Neuronal stem cell (in vitro differentiated cells): ENCODE data around the gene CNTN2.

Experiments
- DNase-seq: peaks from one replicate; pipeline ENCODE4 v3.0.0-alpha.2; 2013; ENCODE audit warnings: low spot score
- H2AFZ ChIP-seq: one replicate; pipeline ENCODE4 v1.6.1; 2013; ENCODE audit warnings: mild to moderate bottlenecking, low read length, inconsistent platforms
- H2AK5ac ChIP-seq: 2 replicates; pipeline ENCODE4 v1.6.1; 2013; ENCODE audit warnings: low read depth, mild to moderate bottlenecking, inconsistent platforms, low read length, moderate library complexity, mixed read lengths
- H2BK120ac ChIP-seq: 2 replicates; pipeline ENCODE4 v1.6.1; 2013; ENCODE audit warnings: low read depth, mild to moderate bottlenecking, inconsistent platforms, low read length, moderate library complexity, mixed read lengths
- H2BK12ac ChIP-seq: one replicate; pipeline ENCODE4 v1.6.1; 2013; ENCODE audit warnings: low read length, inconsistent platforms
- H2BK15ac ChIP-seq: 2 replicates; pipeline ENCODE4 v1.6.1; 2013; ENCODE audit warnings: mild to moderate bottlenecking, low read length, inconsistent platforms, mixed read lengths
- H2BK5ac ChIP-seq: one replicate; pipeline ENCODE4 v1.6.1; 2013; ENCODE audit warnings: inconsistent platforms, mild to moderate bottlenecking, low read length, moderate library complexity
- H3K14ac ChIP-seq: one replicate; pipeline ENCODE4 v1.6.1; 2013; ENCODE audit warnings: low read length, inconsistent platforms
- H3K18ac ChIP-seq: 2 replicates; pipeline ENCODE4 v1.6.1; 2013; ENCODE audit warnings: low read length, inconsistent platforms
- H3K23ac ChIP-seq: 2 replicates; pipeline ENCODE4 v1.6.1; 2013; ENCODE audit warnings: low read depth, mild to moderate bottlenecking, mixed read lengths, low read length, inconsistent platforms; ENCODE audit not compliant: poor library complexity
- H3K27ac ChIP-seq: replicated peaks from 3 replicates; pipeline ENCODE4 v1.5.1; 2013; ENCODE audit warnings: low read length, inconsistent platforms
- H3K27me3 ChIP-seq, 3 experiments: 2 replicates each; pipeline ENCODE4 v1.6.1; 2013; ENCODE audit warnings: low read length in 3 of 3, mild to moderate bottlenecking in 2 of 3, inconsistent platforms in 1 of 3, low read depth in 1 of 3, mixed read lengths in 1 of 3, moderate library complexity in 1 of 3; ENCODE audit not compliant: control insufficient read depth in 3 of 3, insufficient read depth in 3 of 3
- H3K36me3 ChIP-seq, 2 donors: replicated peaks in 1 of 2; 2 replicates each; pipeline ENCODE4 v1.6.1; 2013; ENCODE audit warnings: low read length in 2 of 2; ENCODE audit not compliant: control insufficient read depth in 2 of 2, insufficient read depth in 2 of 2
- H3K4ac ChIP-seq: 2 replicates; pipeline ENCODE4 v1.6.1; 2013; ENCODE audit warnings: inconsistent platforms, mild to moderate bottlenecking, low read length, moderate library complexity
- H3K4me1 ChIP-seq, 2 donors: 1 replicate in 1 of 2; 2 replicates in 1 of 2; pipeline ENCODE4 v1.6.1; 2013; ENCODE audit warnings: low read length in 2 of 2, low read depth in 1 of 2; ENCODE audit not compliant: control insufficient read depth in 2 of 2, insufficient read depth in 1 of 2
- H3K4me2 ChIP-seq: one replicate; pipeline ENCODE4 v1.6.1; 2013; ENCODE audit warnings: mild to moderate bottlenecking, low read length, inconsistent platforms; ENCODE audit not compliant: insufficient read depth, poor library complexity, severe bottlenecking
- H3K4me3 ChIP-seq, 2 donors: 2 replicates each; pipeline ENCODE4 v1.5.1; 2013; ENCODE audit warnings: low read length in 2 of 2, mild to moderate bottlenecking in 2 of 2, inconsistent platforms in 1 of 2, moderate library complexity in 1 of 2
- H3K79me1 ChIP-seq: one replicate; pipeline ENCODE4 v1.6.1; 2013; ENCODE audit warnings: low read depth, mild to moderate bottlenecking, inconsistent platforms, low read length, moderate library complexity
- H3K9ac ChIP-seq: one replicate; pipeline ENCODE4 v1.6.1; 2013; ENCODE audit warnings: mild to moderate bottlenecking, low read depth, low read length, inconsistent platforms; ENCODE audit not compliant: poor library complexity
- H3K9me3 ChIP-seq, 2 donors: replicated peaks in 1 of 2; 2 replicates each; pipeline versions ENCODE3 to v1.6.1; 2013; ENCODE audit warnings: low read length in 2 of 2, mild to moderate bottlenecking in 2 of 2, inconsistent platforms in 1 of 2, low read depth in 1 of 2, mixed read lengths in 1 of 2, moderate library complexity in 1 of 2; ENCODE audit not compliant: control insufficient read depth in 2 of 2, insufficient read depth in 1 of 2
- H4K8ac ChIP-seq: one replicate; pipeline ENCODE4 v1.6.1; 2013; ENCODE audit warnings: low read depth, mild to moderate bottlenecking, inconsistent platforms, low read length, moderate library complexity
- H4K91ac ChIP-seq: one replicate; pipeline ENCODE4 v1.6.1; 2013; ENCODE audit warnings: low read length, low read depth, mild to moderate bottlenecking, inconsistent platforms; ENCODE audit not compliant: poor library complexity
- WGBS, 2 donors: extraction: QIAGEN DNeasy Blood & Tissue Kit; methylation state at CpG; one replicate each; pipeline ENCODE4 v1.1.7; 2013; ENCODE audit warnings: missing lambda C conversion rate in 2 of 2, mixed read lengths in 1 of 2; ENCODE audit not compliant: insufficient read length in 2 of 2, insufficient replicate concordance in 1 of 2; ENCODE audit errors: extremely low coverage in 2 of 2; 5-methylcytosine and 5-hydroxymethylcytosine counted together

Gene CNTN2

DNA sequence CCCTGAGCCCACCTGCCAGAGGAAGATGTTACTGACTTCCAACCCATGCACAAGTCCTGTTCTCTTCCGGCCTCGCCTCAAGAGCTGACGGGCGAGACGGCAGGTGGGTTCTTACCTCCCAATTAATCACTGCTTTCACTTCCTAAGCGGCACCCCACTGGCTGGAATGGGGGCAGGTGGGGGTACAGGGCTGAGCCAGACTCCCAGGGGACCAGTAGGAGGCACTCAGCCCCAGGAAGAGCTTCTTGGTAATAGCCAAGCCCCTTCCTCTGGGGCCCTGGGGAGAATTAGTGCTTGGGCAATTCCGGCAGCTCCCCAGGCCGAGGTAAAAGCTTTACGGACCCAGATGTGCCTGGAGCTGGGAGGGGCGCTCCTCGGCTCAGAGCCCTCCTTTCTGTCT, 9.7 kb downstream of the CNTN2 start:
- DNase-seq, result no peak
- H3K4me1 ChIP-seq, result peaks cover 0 to 6% of the 10 kb centered on the region in 2 donors
- WGBS, 2 donors, result no CpG with 5 or more reads among the region's 11 CpGs

GRCh38 chr1:205053296-205053695, 10.3 kb downstream of the CNTN2 start:
- no peak for DNase-seq
- Histone ChIP-seq H3K27me3 (peaks cover 0 to 61% (median 0%) of the 10 kb centered on the region in 3 experiments), H2AFZ (no peak overlapping the region), H4K91ac (no peak overlapping the region), H3K14ac (no peak overlapping the region), H3K4ac (no peak overlapping the region), H3K9ac (no peak overlapping the region), H2AK5ac (no peak overlapping the region), H2BK15ac (no peak overlapping the region), H3K36me3 (no peaks in the 10 kb centered on the region), H3K18ac (no peak overlapping the region), H2BK120ac (no peak overlapping the region), H3K4me3 (no peak overlapping the region), H3K4me2 (no peak overlapping the region), H3K9me3 (no peaks in the 10 kb centered on the region), H3K23ac (no peak overlapping the region), H4K8ac (no peak overlapping the region), H2BK12ac (no peak overlapping the region), H3K79me1 (no peaks in the 10 kb centered on the region), H3K4me1 (peaks cover 0 to 6% of the 10 kb centered on the region in 2 donors), H2BK5ac (no peak overlapping the region), H3K27ac (no peak overlapping the region)
- no CpG with 5 or more reads among the region's 5 CpGs for WGBS, 2 donors

More for the DNA sequence above, 9.7 kb downstream of the CNTN2 start:
- Histone ChIP-seq H3K36me3 (no peaks in the 10 kb centered on the region), H3K4me2 (no peak overlapping the region), H3K9ac (no peak overlapping the region), H2BK15ac (no peak overlapping the region), H2BK120ac (no peak overlapping the region), H3K23ac (no peak overlapping the region), H2AFZ (no peak overlapping the region), H3K18ac (peak overlapping the region; percentile 53), H4K8ac (no peak overlapping the region), H3K9me3 (no peaks in the 10 kb centered on the region), H2AK5ac (peak overlapping the region; percentile 82), H3K4me3 (no peak overlapping the region), H2BK5ac (no peak overlapping the region), H3K27me3 (peaks cover 0 to 61% (median 0%) of the 10 kb centered on the region in 3 experiments), H3K79me1 (no peaks in the 10 kb centered on the region), H2BK12ac (no peak overlapping the region), H3K27ac (no peak overlapping the region), H3K4ac (no peak overlapping the region), H4K91ac (no peak overlapping the region), H3K14ac (no peak overlapping the region)

- Histone ChIP-seq H3K27ac (no peak overlapping the region), H3K4me2 (no peak overlapping the region), H3K4ac (no peak overlapping the region), H3K23ac (peak overlapping the region; percentile 8), H3K4me3 (no peak overlapping the region), H3K9me3 (no peaks in the 10 kb centered on the region), H4K8ac (no peak overlapping the region), H3K9ac (no peak overlapping the region), H2AK5ac (peak overlapping the region; percentile 27), H2AFZ (no peak overlapping the region), H3K79me1 (no peaks in the 10 kb centered on the region), H2BK15ac (peak overlapping the region; percentile 16), H2BK12ac (no peak overlapping the region), H3K4me1 (peaks cover 0 to 6% of the 10 kb centered on the region in 2 donors), H3K36me3 (no peaks in the 10 kb centered on the region), H4K91ac (no peak overlapping the region), H2BK120ac (no peak overlapping the region), H3K14ac (no peak overlapping the region), H3K18ac (no peak overlapping the region), H2BK5ac (no peak overlapping the region), H3K27me3 (peaks cover 0 to 59% (median 0%) of the 10 kb centered on the region in 3 experiments)
- WGBS, 2 donors, result no CpG with 5 or more reads among the region's 7 CpGs
- no peak for DNase-seq
Measured at GRCh38 chr1:205054013-205054412, 11.0 kb downstream of the CNTN2 start.

- WGBS, 2 donors, result no CpG with 5 or more reads among the region's 13 CpGs
- Histone ChIP-seq H3K27ac (no peak overlapping the region), H2BK15ac (no peak overlapping the region), H4K91ac (peak overlapping the region; percentile 64), H2AK5ac (no peak overlapping the region), H2BK5ac (no peak overlapping the region), H3K4ac (no peak overlapping the region), H3K9me3 (no peaks in the 10 kb centered on the region), H2AFZ (no peak overlapping the region), H3K4me1 (peaks cover under 1 to 7% of the 10 kb centered on the region in 2 donors), H3K79me1 (no peaks in the 10 kb centered on the region), H2BK120ac (no peak overlapping the region), H2BK12ac (no peak overlapping the region), H3K9ac (no peak overlapping the region), H3K14ac (no peak overlapping the region), H3K27me3 (peaks cover 0 to 45% (median 0%) of the 10 kb centered on the region in 3 experiments), H3K36me3 (no peaks in the 10 kb centered on the region), H3K18ac (peak overlapping the region; percentile 55), H3K23ac (no peak overlapping the region), H3K4me3 (no peak overlapping the region), H3K4me2 (no peak overlapping the region), H4K8ac (no peak overlapping the region)
- DNase-seq, result no peak
Measured at GRCh38 chr1:205056188-205056611, 13.2 kb downstream of the CNTN2 start.
